Measurements from ENCODE around the gene SRPK2.

- TF ChIP-seq CTCF (IDR thresholded peaks at IDR 0.05) (no peak), POLR2A (IDR thresholded peaks at IDR 0.05) (no peak)
Measured at GRCh38 chr7:105297309-105297708, 91.4 kb downstream of the SRPK2 start.
